Hindlimb muscle (tissue), 1 donor: ENCODE measurements around the gene LIG4. TPM values are rescaled to one million over a fixed set of nuclear protein-coding genes. Genes with fewer than 3 reads are reported as not detected.

Source experiments
- DNase-seq: peaks from one replicate; pipeline ENCODE4 v3.0.0-alpha.2; 2013
- polyA plus RNA-seq: library from polyadenylated mRNA; unstranded; fragments of 120-200 nt; gene quantifications from one replicate; pipeline ENCODE4 v1.2.1, GENCODE V29; 2013; ENCODE audit not compliant: insufficient read length

The LIG4 gene
- polyA plus RNA-seq, 1 donor, result 11.3 TPM

DNA sequence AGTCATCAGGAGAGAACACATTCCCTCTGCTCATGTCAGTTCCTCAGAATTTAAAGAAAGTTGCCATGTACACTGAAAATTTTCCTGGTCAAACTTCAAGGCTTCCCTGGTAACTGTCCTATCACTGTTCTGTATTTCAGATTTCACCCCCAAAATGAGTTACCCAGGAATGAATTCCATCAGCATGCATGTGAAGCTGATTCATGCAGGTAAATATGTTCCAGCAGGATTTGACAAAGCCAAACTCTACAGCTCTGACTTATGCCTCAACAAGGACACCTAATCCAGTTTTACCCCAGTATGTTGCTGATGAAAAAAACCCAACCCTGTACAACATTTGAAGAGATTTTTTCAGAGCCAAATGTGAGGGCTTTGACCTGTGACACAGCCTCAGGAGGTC is 21.5 kb downstream of the LIG4 start:
- DNase-seq, result no peak

DNA sequence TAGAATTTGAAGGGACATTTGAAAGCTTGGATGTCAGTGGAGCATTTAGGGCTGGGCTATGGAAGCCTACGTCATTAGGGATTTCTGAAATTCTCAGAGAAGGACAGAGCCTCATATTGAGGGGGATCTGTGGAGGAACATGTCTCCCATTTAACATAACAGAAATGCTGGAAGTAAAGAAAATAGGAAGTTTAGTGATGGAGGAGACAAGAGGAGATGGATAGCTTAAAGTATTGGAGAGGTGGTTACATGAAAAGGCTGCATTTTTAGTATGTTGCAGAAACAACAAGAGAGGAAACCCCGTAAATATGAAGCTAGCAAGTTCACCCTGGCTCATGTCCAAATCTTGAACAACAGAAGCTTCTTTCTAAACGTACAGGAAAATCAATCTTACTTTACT is 24.4 kb downstream of the LIG4 start:
- DNase-seq, result no peak

DNA sequence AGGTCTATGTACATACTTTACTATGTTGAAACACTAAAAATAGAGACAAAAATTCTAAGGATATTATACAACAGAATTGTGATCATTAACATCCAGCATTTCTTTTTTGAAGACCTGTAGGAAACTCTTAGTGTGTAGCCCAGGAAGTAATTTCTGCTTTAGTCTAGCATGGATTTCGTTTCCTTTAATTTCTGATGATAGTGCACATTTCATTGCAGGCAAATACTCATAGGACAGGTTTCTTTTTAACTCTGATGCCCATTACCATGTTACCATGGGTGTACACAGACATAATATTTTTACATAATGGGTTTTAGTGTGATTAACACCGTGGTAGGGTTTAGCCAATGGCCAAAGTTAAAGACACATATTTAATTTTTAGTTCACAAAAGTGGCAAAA is 27.1 kb downstream of the LIG4 start:
- DNase-seq, result no peak

DNA sequence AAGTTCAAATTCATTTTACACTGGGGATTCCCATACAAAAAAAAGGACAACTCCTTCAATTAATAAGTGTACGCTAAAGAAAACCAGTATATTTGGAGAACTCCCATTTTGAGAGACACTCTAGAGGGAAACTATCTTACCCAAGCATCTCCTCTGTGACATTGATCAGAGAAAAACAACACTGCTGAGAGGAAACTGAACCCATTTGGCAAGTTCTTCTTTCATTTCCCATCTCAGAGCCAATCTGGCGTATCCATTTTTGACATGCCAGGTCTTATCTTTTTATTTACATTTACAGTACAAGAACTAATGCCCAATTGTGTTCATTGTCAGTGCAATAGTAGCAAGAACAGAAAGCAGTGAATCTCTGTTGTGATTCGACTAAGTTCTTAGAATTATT is 30.1 kb downstream of the LIG4 start:
- DNase-seq, result no peak

DNA sequence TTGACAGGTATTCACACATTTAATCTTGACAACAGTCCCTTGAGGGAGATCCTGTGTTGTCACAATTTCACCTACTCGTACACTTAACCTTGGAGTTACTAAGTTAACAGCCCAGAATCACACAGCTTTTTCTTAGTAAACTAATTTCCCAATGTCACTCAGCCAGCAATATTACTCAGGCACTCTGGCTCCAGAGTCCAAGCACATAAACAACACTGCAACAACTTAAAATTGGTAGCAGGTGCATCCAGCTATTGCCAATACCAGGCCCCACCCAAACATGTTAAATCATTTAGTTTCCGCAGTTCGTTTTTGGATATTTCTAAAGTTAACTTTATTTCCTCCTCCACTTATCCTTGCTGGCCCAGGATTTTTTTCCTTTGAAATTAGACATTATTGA is 32.7 kb downstream of the LIG4 start:
- no peak for DNase-seq

DNA sequence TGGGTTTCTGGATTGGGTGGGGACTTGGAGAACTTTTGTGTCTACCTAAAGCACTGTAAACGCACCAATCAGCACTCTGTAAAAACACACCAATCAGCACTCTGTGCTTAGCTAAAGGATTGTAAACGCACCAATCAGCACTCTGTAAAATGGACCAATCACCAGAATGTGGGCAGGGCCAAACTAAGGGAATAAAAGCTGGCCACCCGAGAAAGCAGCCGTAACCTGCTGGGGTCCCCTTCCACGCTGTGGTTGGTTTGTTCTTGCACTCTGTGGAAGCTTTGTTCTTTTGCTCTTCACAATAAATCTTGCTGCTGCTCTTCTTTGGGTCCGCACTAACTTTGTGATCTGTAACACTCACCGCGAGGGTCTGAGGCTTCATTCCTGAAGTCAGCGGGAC is 37.3 kb downstream of the LIG4 start:
- no peak for DNase-seq

DNA sequence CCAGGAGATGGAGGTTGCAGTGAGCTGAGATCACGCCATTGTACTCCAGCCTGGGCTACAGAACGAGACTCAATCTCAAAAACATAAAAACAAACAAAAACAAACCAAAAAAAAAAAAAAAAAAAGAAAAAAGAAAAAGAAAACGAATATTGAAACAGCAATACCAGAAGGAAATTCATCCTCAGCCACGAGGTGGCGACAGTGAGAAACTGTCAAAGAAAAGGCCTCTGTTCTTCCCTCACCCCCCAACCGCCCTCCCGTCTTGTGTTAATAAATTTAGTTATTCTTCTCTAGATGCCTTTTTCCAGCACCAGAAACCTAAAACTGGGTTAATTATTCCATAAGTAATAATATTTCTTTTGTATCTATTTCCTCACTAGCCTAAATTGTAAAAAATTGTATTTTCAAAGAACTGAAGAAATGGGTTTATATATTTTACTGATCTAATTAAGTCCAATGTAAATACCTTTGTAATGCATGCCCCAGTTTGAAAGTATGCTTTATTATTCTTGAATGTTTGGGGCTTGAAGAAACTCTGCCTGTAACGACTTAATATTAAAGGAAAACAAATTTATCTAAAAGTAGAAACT is 38.6 kb downstream of the LIG4 start:
- DNase-seq, result no peak

DNA sequence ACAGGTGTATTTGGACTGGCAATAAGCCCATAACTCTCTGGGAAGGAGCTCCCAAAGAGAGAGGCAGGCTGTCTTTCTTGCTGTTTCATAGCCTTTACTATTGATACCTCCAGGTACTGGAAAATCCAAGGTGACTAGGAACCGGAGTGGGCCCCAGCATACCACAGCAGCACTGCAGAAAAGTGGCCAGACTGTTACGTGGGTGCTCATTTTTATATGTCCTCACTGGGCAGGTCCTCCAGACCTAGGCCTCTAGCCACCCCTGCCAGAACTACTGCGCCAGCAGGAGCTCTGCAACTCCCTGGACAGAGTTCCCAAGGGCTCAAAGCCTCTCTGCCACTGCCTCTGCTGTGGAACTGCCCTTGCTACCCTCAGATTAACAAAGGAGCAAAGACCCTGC is 46.4 kb downstream of the LIG4 start:
- no peak for DNase-seq

DNA sequence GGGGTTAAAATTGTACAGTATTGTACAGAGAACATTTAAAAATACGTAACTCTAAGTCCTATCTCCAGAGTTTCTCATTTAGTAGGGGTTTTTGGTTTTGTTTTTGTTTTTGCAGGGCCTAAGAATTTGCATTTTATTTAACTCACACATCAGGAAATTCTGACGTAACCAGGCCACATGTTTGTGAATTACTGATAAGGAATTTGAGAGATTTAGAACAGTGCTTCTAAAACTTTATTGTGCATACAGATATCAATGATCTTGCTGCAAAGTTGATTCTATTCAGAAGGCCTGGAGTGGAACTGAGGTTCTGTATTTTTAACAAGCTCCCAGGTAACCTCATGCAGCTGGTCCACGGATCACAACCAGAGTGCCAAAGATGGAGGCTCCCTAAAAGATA is 49.3 kb downstream of the LIG4 start:
- no peak for DNase-seq

DNA sequence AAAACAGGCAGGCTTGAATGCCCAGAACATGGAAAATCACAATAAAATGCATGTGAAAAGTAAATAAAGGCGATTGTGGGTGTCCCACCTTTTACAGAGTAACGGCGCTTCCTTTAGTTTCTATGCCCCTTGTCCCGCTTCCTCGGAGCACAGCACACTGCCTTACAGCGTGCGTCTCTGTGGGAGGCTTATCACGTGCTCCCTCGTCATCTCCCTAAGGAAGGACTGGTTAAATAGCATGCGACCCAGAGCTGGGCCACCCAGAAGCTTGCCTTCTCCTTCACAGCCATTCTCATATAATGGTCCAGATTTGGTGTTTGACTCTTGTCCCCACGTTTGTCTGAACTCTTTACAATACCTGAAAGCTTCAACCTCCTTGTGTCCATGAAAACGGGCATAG is 56.6 kb downstream of the LIG4 start:
- no peak for DNase-seq

Other genes starting within 250 kb of the LIG4 start
- 9.0 TPM for gene ABHD13, start 2.9 kb upstream of the LIG4 start, polyA plus RNA-seq
- gene TNFSF13B, start 54.2 kb upstream of the LIG4 start, polyA plus RNA-seq, result 3.2 TPM